Stimulated activated CD8-positive, alpha-beta memory T cell treated with anti-CD3 and anti-CD28 coated beads, Interleukin-4, amount 100 ng/mL, for 24 hours (primary cell): ENCODE measurements around the gene PWWP2B.
"Not testable (repeated sequence)": the region's sequence is repeated elsewhere in the genome, so short reads cannot be mapped to it uniquely, and the experiment has no call there.

Source experiments
- DNase-seq: peaks from one replicate; pipeline ENCODE4 v3.0.0-alpha.2; 2020; ENCODE audit warnings: low read depth

PWWP2B gene

DNA sequence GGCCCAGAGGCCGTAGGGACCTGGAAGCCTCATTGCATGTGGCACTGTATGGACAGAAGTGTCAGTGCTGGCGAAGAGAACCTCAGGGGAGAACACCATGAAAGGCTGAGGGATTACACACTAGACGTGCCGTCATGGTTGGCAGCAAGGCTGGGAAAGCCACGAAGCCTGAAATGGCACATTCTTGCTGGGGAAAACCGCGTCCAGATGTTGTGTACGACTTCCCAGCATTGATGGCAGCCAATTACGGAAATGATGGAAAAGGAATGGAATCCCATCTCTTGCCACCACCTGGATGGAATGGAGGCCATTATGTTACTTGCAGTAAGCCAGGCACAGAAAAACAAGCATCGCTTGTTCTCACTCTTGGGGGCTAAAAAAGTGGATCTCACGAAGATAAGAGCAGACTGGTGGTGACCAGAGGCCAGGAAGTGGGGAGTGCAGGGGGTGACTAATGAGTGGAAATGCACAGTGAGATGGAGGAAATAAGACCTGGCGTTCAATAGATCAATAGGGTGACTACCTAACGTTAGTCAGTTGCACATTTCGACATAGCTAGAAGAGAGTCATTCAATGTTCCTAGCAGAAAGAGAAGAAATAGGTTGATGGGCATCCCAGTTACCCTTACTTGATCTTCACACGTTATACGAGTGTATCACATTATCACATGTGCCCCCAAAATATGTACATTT lies 14.6 kb upstream of the PWWP2B start:
- DNase-seq: no peak

DNA sequence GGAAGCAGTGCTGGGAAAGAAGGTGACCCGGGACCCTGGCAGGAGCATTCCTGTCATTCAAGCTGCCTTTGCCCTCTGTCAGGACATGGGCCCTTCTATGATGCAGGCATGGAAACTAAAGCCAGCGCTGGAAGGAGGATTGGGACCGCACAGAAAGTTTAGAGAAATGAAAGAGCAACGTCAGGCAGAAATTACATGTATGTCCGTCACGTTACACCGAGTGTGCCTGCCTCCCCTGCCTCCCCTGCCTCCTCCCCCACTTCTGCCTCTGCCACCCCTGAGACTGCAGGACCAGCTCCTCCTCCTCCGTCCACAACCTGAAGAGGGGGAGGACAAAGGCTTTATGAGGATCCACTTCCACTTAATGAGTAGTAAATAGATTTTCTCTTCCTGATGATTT lies 13.9 kb upstream of the PWWP2B start:
- DNase-seq: no peak

DNA sequence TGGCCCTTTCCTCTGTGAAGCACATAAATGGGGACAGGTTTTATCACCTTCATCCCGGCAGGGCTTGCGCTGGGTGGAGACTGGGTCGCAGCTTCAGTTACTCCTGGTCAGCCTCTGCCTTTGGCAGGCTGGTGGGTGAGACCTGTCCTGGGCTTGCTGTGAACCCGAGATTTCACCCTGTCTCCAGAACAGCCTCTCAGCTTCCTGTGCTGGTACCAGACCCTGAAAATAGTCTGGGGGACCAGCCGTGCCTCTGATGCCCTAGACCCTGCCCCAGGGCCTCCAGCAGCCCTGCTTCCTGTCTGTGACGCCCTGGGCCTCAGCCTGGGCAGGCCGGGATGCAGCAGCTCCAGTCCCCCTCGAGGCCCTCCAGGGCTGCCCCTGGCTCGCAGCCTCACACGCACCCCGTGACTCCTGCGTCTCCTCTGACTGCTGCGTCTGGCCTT lies 13.2 kb upstream of the PWWP2B start:
- DNase-seq: no peak

DNA sequence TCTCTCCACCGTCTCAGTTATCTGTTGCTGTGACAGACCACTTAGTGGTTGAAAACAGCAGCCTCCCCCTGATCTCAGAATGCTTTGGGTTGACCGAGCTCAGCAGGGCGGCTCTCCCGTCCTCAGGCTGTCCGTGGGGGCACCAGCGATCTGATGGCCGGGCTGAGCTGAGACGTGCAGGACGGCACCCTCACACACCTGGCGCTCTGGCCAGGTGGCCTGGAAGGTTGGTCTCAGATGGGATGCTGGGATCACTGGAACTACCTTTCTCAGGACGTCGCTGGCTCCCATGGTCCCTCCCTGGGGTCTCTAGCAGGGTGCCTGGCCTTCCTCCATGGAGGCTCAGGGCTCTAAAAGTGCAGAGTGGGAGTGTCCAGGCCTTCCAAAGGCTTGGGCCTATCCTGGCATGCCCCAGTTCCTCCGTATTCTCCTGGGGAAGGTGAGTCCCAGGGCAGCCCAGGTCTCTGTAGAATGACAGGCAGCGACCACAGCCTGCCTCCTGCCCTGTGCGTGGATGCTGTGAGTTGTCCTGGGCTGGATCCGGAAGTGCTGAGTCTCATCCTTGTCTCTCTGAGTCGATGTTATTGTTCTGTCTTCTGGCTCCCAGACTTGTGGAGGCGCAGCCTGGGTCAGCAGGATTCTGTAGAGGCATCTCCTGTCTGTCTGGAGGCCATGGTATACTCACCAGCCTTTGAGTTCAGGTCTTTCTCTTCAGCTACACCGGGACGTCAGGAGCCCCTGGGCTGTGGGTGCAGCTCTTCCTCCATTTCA lies 12.2 kb upstream of the PWWP2B start:
- DNase-seq: no peak

DNA sequence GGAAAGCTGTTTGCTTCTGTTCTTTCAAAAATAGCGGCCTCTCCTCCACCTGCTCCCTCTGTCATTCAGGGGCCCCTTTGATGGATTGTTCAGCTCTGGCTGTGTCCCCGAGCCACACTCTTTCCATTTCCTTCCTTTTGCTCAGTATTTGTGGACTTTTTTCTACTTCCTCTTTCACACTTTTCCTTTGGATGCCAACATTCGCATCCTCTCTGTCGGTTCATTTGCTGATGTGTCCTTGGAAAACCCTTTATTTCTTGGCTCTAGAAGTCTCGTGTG lies 11.7 kb upstream of the PWWP2B start:
- DNase-seq: no peak

DNA sequence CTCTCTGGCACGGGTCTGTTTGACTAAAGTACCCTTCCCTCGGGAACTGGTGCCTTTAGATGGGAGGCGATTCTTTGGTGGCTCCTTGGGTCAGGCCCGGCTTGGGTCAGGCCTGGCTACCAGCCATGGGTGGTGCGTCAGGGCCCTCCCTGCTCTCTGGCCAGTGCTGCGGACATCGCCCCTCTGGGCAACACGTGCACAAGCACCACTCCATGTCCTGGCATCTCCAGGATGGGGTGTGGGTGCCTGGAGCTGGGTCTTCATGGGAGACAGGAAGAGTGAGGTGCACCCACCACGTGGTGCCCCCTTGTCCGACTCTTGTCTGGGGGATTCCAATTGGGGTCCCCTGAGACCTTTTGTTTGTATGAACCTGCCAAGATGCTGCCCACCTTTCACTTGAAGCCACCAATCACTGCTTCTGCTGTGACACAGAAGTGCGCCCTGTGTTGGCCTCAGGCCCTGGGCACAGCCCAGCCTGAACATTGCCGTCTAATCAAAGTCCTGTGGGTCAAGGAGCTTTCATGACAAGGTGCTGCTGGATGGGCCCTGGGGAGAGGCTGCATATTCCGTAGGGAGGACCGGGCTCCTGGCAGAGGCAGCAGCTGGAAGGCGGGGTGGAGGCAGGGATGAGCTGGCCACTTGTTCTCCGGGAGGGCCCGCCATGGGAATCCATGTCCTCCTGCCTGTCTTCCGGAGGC lies 11.1 kb upstream of the PWWP2B start:
- DNase-seq: no peak

DNA sequence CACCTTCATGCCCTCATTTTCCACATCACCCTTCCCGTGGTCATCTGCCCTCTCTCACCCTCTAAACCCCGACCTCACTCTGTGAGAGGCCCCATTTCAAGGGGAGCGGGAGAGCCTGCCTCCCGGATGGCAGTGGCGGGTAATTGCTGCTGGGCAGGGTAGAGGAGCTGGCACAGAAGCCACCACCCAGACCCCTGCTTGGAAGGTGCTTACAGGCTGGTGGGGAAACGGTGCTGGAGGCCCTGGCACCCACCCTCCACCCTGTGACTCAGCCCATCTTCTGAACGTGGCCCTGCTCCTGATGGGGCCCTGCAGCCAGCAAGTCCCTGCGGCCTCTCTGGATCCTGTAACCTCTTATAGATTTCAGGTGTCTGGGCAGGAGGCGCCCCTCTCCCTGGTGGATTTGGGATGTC lies 10.6 kb upstream of the PWWP2B start:
- DNase-seq: no peak

DNA sequence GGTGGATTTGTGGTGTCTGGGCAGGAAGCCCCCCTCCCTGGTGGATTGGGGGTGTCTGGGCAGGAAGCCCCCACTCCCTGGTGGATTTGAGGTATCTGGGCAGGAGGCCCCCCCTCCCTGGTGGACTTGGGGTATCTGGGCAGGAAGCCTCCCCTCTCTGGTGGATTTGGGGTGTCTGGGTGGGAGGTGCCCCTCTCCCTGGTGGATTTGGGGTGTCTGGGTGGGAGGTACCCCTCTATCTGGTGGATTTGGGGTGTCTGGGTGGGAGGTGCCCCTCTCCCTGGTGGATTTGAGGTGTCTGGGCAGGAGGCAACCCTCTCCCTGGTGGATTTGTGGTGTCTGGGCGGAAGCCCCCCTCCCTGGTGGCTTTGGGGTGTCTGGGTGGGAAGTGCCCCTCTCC lies 10.1 kb upstream of the PWWP2B start:
- not testable (repeated sequence) for DNase-seq

DNA sequence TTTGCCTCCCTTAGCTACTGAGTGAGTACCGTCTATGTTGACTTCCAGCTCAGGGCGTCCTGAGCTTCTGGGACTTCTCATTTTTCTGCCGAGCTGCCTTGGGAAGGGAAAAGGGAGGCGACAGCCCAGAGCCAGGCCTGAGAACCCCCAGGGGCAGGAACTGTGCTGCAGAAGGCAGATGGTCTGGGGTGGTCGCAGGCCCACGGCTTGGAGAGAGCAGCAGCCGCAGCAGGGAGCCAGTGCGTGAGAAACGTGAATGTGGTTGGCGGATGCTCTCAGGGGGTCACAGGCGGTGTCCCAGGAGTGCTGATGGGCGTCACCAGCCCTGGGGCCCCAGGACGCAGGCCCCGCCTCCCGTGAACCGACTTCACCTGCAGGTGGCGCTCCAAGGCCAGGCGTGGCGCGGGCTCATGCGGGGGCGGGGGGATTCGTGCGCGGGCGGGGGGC lies 9.2 kb upstream of the PWWP2B start:
- DNase-seq: peak; percentile 62

DNA sequence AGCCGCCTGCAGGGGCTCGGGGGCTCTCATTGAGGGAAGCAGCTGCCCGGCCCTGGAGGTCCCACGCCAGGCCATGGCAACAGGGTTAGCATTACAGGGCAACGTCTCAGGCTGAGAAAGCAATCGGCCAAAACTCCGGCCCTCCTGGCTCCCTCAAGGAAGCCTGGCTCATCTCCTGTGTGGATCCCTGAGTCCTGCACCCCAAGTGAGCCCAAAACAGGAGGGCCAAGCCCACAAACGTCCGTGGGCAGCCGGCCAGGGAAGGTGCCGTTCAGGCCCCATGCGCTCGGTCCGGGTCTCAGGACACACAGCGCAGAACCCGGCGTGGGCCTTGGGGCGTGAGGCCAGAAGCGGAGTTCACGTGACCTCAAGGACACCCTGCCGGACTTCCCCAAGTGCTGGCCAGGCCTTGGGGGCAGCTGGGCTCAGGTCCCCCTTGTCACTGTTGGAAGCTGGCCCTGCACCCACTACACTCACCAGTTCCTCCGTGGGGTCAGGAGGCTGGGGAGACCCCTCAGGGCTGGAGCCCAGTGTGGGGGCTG lies 8.0 kb upstream of the PWWP2B start:
- DNase-seq: no peak

DNA sequence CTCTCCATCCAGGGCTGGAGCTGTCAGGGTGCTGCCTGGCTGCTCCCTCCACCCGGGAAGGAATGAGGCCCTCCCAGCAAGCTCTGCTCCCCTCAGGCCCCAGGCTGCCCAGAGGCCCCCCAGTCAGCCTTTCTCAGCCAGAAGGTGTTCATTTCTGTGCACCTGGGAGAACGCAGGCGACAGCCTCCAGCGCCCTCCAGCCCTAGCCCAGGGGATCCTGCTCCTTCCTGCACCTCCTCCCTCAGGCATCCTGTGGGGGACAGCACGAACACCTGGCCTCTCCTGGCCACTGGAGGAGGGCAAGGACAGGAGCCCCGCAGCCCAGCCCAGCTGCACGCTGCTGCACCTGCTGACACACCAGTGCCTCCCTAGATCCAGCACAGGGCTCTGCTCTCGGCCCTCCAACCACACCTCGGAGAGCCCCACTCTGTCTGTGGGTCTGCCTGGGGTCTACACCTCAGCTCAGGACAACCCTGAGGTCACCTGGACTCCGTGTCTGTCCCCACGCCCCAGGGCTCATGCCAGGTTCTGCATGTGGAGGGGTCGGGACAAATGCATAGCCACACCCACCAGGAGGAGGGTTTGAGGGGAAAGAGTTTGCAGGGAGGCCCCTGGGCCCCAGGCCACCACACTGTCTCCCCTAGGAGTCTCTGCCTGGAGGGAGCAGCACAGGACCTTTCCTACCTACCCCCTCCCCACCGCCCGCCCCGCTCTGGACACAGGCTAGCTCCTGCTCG lies 7.4 kb upstream of the PWWP2B start:
- no peak for DNase-seq

DNA sequence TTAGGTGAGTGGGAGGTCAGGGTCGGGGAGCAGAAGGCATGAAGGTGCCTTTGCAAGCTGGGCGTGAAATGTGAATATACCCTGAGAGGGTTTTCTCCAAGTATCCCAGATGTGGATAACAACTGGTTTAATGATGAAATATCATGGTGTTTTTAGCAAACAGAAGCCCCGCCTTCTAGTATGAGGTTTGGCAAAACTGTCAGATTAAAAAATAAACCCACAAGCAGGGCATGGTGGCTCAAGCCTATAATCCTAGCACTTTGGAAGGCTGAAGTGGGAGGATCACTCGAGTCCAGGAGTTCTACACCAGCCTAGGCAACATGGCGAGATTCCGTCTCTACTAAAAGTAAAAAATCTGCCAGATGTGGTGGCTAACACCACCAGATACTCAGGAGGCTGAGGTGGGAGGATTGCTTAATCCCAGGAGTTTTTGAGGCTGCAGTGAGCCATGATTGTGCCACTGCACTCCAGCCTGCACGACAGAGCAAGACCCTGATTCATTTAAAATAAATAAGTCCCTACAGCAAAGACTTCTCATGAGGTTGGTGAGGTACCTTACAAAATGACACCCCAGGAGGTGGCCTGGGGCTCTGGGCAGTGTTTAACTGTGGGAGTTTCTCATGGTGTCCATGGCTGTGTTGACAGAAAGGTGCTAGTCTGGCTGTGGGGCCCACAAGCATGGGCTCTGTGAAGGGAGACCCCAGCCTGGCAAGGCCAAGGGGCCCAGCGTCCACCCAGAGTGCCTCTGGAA lies 6.7 kb upstream of the PWWP2B start:
- DNase-seq: no peak

DNA sequence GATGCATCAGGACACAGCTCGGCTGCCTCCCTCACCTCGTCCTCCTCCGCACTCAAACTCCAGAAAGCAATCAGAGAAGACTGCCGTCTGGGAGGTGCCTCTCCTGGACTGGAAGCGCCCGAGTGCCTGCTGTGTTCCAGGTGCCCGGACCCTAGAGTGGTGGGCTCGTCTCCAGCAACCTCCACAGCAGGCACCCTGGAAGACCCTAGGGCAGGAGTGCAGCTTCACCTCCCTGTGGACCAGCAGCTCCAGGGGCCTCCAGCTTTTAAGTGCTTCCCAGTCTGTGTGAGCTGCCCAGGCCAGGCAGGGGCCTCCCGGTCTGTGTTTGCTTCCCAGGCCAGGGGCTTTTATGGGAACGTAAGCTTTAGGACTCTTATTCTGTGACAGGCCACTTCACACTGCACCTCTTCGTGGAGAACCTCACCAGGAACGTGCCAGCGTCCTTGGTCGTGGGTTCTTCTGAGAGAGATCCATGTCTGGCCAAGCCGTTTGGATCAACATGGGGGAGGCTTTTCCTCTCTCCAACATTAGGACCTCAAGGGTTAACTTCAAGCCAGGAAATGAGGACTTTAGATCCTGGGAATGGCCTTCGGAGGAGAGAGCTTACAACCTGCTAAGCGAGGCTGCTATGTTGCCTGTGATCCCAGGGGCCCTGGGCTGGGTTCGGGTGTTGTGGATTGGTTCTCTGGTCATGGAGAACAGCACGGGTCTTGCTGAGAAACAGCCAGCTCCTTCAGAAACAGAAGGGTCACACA lies 5.9 kb upstream of the PWWP2B start:
- no peak for DNase-seq

DNA sequence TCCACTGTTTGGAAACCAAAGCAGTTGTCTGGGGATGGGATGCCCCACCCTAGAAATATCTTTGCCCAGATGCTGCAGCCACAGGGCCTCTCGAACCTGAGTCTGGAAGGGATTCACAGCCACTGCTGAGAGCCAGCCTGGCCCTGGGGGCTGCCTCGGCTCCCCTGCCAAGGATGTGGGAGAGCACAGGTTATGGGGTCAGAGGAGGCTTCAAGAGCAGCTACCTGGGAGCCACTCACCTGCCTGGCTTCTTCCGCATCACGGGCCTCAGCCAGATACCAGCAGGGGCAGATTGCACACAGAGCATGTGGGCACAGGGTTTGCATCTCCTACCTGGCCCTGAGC lies 5.4 kb upstream of the PWWP2B start:
- DNase-seq: no peak

DNA sequence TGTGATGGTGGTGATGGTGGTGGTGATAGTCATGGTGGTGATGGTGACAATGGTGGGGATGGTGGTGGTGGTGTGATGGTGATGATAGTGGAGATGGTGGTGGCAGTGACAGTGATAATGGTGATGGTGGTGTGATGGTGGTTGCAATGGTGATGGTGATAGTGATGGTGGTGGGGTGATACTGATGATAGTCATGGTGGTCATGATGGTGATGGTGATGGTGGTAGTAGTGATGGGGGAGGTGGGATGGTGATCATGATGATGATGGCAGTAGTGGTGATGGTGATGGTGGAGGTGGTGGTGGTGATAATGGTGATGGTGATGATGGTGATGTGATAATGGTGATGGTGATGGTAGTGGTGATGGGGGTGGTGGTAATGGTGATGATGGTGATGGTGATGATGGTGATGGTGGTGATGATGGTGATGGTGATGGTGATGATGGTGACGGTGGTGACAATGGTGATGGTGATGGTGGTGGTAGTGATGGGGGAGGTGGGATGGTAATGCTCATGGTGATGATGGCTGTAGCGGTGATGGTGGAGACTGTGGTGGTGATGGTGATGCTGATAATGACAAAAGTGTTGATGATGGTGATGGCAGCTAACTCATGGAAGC lies 4.7 kb upstream of the PWWP2B start:
- no peak for DNase-seq

DNA sequence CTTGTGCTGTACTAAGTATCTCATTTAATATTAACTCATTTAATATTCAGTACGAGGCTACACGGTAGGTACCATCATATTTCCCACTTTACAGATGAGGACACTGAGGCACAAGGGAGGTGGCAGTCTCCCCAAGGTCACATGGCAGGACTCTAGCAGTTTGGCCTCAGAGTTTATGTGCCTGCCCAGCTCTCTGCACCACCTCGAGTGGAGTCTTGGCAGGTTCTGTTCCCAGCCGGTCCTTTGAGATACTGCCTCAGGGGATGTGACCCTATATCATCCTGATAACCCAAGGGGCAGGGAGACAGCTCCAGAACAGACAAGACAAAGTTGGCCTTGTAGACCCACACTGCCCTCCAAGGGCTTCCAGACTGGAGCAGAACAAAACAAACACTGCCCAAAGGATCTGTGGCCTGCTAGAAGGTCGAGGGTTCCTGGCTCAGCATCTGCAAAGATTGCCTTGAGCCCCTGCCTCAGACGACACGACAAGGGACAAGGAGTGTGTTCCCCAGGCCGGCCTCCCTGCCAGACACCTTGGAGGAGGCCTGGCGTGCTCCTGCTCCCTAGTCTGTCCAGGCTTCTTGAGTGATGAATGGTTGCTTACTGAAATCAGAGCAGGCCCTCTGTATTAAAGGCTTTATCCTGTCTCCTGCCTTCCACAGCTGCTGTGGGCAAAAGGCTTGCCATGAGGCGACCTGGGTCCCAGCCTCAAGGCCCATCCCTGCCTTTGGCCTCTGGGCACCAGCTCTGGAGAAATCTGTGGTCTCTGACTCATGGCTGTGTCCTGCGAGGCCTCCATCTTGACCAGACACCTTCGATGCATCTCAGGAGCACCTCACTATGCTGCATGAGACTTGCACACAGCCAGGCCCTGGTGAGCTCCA lies 3.9 kb upstream of the PWWP2B start:
- DNase-seq: no peak

DNA sequence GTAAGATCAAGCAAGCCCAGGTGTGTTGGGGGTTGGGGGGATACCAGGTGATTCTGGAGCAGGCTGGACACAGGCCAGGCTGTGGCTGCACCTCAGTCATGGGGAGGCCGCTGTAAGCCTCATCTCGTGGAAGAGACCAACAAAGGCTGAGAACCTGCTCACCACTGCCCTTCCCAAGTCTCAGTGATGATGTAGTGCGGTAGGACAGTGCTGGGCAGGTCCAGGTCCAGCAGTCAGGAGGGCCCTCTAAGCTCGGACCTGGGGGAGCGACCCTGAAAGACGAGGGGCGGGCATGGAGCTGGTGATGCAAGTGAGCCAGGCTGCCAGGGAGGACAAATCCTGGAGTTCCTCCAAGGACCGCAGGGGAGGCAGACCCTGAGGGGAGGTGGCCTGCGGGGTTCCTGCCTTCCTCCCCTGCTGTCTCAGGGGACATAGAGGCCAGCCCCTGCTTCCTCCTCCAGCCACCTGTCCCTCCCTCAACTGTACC lies 3.3 kb upstream of the PWWP2B start:
- no peak for DNase-seq

DNA sequence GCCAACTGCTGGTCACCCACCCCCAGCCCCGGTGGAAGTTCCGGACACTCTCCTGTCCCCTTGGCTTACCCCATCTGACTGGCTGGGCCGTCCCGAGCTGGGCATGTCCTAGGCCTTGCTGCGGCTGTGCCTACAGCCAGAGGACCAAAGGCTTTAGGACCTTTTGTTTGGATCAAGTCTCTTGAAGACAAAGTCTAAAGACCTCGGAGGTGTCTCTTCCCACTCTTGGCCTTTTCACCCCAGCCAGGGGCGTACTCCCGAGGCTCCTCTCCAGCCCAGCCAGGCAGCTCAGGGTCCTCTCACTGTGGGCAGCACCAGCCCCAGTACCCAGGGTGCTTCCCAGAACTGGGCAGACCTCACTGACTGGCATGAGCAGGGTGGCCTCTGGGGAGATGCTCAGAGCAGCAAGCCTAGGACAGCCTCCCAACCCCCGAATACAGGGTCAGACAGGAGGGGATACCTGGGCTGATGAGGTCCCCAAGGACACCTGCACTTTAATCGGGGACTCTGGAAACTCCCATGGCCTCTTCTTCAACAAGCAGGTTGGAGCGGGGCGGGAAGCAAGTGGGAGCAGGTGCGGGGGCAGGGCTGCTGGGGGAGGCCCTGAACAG lies 2.7 kb upstream of the PWWP2B start:
- no peak for DNase-seq
